HG03354 (cell line): ENCODE data around the gene KCNK6.
"Not testable (repeated sequence)": the region's sequence is repeated elsewhere in the genome, so short reads cannot be mapped to it uniquely, and the experiment has no call there.

ENCODE experiments used
- ATAC-seq: cut with Tn5 transposase; IDR thresholded peaks from one replicate; pipeline ENCODE4 v1.9.1; 2021; ENCODE audit warnings: mild to moderate bottlenecking; ENCODE audit not compliant: unreplicated experiment, poor library complexity, severe bottlenecking

The KCNK6 gene

DNA sequence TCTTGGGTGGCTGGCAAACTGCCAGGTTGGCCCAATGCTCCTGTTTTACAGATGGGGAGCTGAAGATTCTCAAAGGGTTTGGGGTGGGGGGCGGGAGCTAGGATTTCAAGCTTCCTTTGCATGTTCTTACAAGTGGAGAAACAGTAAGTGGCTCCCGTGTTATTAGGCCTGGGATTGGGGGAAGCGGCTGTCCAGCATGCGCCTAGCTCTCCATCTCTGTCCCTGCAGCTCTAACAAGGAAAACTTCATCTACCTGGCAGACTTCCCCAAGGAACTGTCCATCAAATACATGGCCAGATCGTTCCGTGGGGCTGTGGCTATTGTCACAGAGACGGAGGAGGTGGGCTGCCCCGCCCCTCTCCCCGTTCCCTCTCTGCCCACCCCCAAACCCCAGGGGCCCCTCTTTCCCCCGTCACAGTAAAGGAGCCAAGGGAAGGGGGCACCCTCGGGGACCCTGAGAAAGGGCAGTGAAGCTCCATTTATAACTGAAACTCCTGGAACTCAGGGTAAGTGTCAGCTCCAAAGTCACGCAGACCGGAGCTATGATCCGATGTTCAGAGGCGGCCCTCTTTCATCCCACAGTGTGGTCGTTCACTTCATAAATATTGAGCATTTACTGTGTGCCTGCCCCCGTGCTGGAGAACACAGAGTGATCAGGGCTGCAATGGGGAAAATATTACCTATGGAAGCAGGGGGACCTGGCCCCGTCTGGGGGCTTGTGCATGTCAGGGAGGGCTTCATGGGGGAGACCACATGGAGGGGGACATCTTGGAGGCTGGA lies 39.8 kb downstream of the KCNK6 start:
- no peak for ATAC-seq

DNA sequence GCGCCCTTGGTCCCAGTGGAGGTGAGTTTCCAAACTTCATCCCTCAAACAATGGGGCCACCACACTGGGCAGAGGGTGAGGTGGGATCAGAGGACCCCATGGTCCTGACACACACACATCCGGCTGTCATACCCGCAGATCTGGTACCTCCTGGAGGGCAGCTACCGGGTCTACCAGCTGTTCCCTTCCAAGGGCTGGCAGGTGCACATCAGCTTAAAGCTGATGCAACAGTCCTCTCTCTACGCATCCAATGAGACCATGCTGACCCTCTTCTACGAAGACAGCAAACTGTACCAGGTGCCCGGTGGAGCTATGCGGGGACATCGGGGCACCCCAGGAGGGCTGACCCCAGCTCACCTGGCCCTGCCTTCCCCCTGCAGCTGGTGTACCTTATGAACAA lies 40.7 kb downstream of the KCNK6 start:
- ATAC-seq: no peak

DNA sequence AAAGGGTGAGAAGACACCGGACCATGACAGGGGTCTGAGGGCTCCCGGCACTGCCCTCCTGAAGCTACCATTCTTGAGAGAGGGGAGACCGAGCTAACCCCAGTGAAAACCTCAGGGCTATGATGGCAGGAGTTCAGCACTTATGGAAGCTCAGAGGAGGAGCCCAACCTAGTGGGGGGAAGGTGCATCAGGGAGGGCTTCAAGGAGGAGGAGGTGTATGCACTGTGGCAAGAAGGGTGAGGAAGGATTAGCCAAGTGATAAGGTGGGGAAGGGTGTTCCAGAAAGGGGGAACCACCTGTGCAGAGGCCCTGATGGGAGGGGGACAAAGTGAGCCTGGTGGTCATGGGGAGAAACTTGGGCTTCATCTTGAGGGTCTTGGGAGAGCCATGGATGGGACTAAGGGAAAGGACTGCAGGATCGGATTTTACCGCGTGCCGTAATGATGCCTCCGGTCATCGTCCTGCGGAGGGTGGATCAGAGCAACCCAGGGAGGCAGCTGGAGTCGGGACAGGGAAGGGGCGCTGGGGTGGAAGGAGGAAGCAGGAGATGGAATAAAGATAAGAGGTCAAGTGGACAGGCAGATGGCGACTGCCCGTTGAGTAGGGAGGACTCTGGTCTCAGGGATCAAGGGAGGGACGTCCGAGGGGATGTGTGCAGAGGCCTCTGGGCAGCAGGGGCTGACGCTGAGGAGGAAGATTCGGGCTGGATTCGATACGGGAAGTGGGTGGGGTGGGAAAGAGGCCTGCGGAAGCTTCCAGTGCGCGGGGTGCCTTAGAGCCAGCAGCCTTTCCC lies 41.4 kb downstream of the KCNK6 start:
- ATAC-seq: no peak

DNA sequence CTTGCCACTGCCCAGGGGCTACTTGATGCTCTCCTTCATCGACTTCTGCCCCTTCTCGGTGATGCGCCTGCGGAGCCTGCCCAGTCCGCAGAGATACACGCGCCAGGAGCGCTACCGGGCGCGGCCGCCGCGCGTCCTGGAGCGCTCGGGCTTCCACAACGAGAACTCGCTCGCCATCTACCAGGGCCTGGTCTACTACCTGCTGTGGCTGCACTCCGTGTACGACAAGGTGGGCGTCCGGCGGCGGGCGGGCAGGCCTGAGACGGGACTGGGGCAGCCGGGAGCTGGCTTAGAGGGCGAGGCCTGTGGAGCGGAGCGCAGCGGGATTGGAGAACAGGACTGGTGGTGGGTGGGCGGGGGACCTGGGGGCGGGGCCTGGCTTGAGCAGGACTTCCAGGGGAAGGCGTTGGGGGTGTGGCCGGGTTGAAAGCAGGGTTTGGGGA lies 42.0 kb downstream of the KCNK6 start:
- ATAC-seq: no peak

DNA sequence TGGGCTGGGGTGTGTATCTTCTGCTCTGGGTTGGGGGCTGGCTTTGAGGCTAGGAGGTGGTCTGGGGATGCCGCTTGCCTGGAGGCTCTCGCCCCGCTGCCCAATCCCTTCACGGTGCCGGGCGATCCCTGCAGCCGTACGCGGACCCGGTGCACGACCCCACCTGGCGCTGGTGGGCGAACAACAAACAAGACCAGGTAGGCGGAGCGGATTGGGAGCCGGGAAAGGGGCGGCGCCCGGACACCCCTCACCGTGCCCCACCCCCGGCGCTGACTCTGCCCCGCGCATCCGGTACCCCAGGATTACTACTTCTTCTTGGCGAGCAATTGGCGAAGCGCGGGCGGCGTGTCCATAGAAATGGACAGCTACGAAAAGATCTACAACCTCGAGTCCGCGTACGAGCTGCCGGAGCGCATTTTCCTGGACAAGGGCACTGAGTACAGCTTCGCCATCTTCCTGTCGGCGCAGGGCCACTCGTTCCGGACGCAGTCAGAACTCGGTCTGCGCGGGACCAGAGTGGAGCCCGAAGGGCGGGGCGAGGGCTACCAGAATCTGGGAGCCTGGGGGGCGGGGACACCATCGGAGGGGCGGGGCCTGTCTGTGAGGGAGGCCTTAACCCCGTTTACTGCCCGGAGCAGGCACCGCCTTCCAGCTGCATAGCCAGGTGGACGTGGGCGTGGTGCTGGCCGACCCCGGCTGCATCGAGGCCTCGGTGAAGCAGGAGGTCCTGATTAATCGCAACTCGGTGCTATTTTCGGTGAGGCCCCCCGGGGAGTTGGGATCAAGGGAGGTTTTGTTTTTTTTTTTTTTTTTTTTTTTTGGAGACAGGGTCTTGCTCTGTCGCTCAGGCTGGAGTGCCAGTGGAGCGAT lies 42.7 kb downstream of the KCNK6 start:
- no peak for ATAC-seq

DNA sequence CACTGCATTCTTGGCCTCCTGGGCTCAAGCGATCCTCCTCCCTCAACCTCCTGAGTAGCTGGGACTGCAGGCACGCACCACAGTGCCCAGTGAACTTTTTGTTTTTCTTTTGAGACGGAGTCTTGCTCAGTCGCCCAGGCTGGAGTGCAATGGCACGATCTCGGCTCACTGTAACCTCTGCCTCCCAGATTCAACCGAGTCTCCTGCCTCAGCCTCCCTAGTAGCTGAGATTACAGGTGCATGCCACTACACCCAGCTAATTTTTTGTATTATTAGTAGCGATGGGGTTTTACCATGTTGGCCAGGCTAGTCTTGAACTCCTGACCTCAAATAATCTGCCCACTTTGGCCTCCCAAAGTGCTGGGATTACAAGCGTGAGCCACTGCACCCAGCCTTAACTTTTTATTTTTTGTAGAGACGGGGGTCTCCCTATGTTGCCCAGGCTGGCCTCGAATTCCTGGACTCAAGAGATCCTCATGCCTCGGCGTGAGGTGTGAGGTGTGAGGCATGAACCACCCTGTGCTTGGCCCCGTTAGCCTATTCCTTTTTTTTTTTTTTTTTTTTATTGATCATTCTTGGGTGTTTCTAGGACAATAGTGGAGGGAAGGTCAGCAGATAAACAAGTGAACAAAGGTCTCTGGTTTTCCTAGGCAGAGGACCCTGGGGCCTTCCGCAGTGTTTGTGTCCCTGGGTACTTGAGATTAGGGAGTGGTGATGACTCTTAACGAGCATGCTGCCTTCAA lies 43.5 kb downstream of the KCNK6 start:
- ATAC-seq: not testable (repeated sequence)

DNA sequence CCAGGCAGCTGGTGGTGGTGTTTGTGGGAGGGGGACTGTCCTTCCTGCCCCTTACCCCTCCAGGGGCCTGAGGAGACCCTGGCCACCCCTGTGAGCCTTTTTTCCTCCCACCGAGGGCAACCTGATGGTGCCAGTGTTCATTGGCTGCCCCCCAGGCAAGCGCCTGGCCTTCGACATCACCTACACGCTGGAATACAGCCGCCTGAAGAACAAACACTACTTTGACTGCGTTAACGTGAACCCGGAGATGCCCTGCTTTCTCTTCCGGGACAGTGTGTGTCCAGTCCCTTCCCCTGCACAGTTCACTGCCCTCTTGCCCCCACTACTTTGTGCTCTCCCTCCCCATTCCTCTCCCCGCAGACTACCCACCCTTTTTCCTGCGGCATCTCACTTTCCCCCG lies 47.4 kb downstream of the KCNK6 start:
- ATAC-seq: no peak

DNA sequence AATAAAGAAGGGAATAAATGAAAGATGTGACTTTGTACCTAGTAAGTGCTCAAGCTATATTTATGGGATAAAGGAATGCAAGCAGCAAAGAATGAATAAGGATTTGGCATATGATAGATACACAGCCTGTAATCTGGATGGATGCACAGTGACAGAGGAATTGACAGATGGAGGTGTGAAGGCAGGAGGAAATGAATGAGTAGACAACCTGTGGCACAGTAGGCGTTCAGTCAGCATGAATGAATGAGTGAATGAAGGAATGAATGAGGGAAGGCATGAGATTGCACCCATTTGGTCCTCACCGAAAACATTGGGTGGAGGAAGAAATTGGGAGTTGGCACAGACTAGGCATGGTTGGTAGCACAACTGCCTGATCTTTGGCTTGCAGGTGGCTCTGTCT lies 49.9 kb downstream of the KCNK6 start:
- no peak for ATAC-seq

DNA sequence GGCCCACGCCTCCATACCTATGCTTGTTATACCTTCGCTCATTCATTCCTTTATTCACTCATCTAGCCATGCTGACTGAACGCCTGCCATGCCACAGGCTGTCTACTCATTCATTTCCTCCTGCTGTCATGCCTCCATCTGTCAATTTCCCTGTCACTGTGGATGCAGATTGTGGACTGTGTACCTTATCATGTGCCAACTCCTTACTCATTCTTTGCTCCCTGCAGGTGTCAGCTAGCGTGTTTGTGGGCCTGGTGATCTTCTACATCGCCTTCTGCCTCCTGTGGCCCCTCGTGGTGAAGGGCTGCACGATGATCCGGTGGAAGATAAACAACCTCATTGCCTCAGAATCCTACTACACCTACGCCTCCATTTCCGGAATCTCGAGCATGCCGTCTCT lies 50.7 kb downstream of the KCNK6 start:
- no peak for ATAC-seq

DNA sequence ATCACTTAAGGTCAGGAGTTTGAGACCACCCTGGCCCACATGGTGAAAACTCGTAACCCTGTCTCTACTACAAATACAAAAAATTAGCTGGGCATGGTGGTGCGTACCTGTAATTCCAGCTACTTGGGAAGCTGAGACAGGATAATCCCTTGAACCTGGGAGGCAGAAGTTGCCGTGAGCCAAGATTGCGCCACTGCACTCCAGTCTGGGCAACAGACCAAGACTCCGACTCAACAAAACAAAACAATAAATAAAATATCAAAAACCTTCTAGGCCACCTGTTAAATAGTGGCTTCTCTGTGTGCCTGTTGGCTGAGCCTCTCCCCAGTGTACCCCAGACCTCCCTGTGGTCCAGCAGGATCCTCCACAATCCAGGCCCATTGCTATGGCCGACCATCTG lies 51.4 kb downstream of the KCNK6 start:
- no peak for ATAC-seq

DNA sequence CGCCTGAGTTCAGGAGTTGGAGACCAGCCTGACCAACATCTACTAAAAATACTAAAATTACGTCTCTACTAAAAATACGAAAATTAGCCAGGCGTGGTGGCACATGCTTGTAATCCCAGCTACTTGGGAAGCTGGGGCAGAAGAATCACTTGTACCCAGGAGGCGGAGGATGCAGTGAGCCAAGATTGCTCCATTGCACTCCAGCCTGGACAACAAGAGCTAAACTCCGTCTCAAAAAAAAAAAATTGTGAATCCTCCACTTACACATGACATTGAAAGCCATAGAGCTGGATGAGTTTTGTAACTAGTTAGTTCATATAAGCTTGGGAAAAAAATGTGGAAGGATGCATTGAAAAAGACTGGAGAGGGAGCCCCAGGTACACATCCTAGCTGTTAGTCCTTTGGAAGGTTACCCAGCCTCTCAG lies 54.3 kb downstream of the KCNK6 start:
- ATAC-seq: no peak

DNA sequence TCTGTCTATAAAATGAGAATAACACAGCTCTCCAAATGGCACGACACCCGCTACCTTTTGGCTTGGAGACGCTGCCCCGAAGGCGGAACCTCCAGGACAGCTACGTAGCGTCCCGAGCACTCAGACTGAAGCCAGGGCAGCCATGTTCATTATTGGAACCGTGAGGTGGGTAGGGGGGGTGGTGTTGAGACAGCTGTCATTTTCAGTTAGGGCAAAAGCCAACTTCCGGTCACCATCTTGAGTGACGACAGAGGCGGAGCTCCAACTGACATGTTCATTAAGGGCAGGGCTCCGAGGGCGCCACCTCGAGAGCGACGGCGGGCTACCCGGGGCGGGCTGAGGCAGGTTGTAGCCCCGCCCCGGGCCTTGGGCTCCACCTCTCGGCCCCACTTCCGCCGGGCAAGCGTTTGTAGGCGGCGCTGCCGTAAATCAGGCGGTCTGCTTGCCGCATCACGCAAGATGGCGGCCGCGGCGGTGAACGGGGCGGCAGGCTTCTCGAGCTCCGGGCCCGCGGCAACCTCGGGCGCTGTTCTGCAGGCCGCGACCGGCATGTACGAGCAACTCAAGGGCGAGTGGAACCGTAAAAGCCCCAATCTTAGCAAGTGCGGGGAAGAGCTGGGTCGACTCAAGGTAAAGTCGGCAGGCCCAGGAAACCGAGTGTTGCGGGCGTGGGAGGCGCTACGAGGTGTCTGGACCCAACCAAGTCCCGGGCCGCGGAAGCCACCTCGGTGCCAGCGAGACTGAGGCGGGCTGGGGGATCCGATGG lies 54.9 kb downstream of the KCNK6 start, which contains the start of gene PSMD8:
Gene PSMD8 (plus strand): TSS at position 240 of the 766 bp plus-strand sequence. CDS start 31 bp downstream, at position 271.
- peak; percentile 95 for ATAC-seq

DNA sequence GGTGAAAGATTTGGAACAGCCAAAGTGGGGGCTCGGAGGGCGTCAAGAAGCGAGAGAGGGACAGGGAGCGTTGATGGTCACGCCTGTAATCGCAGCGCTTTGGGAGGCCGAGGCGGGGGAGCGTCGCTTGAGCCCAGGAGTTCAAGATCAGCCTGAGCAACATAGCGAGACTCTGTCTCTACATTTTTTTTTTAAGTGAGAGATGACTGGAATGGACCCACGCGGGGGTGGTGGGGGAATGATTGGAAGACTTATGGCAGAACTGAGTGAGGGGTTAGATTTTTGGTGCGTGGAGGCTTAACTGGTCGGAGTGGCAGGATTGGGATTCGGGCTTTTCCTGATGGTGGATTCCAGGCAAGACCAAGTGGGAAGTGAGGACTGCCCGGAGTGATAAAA lies 55.5 kb downstream of the KCNK6 start:
- no peak for ATAC-seq

DNA sequence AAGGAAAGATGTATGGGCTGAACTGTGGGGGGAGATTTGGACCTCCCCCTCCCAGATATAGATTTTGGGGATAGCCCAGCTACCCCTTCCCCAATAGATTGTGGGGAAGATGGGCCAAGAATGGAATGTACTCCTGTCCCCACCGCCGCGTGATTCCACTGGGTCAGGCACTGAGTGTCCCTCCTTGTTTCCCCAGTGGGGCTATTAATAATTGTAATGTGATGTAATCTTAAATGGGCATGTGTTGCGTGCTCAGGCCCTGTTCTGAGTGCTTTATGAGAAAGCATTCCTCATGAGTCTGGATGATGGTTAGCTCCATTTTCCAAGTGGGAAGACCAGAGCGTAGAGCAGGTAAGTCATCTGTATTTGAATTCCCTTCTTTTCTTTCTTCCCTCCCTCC lies 56.1 kb downstream of the KCNK6 start:
- ATAC-seq: no peak

DNA sequence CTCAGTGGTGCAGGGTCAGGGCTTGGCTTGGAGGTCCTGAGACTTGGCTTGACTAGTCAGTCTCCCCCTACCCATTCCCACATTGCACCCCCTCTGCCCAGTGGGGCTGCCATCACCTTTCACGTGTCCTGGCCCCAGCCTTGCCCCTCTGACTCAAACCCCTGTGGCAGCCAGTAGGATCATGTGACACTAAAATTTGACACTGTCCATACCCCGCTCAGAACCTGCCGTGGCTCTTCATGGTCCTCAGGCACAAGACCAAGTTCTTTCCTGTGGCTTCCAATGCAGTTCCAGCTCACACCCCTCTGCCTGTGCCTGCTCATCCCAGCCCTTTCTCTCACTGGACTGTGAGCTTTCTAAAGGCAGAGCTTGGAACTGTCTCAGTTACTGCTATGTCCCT lies 56.9 kb downstream of the KCNK6 start:
- no peak for ATAC-seq

DNA sequence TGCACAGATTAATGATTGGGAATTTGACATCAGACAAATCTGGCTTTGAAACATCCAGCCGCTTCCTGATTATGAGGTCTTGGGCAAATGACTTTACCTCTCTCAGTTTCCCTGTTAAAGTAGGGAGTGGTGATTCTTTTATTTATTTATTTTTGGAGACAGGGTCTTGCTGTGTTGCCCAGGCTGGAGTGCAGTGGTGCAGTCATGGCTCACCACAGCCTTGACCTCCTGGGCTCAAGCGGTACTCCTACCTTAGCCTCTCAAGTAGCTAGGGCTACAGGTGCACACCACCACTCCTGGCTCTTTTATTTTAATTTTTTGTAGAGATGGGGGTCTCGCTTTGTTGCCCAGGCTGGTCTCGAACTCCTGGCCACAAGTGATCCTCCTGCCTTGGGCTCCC lies 57.4 kb downstream of the KCNK6 start:
- no peak for ATAC-seq

DNA sequence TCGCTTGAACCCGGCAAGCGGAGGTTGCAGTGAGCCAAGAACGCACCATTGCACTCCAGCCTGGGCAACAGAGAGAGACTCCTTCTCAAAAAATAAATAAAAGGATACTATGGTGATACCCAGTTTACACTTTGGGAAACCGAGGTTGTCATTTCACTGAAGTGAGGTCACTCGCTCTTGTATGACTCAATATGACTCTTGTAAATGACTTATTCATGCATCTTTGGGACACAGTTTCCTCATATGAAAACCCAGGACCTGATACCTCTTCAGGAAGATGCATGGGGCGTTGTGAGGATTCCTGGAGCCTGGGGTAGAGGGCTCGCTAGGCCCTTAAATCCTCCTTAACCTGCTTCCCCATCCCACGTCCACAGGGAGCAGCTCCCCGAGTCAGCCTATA lies 59.2 kb downstream of the KCNK6 start:
- ATAC-seq: no peak

DNA sequence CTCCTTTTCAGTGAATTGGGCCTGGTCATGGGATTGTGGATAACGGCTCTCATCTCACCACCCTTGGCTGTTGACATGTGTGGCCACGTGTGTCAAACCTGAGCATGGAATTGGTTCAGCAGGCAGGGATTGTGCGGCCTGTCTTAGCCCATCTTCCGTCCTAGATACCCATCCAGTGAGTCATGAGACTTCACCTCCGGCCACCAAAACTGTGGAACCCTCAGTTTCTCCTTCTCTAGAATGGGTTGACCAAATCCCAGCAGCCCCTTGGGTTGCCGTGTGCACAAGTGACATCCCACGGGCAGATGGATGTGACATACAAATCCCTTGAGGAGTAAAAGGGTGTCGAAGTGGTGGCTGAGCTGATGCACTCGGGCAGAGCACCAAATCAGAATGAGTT lies 61.5 kb downstream of the KCNK6 start:
- ATAC-seq: no peak
